ENCODE data around the gene TFB1M. TPM values are rescaled to one million over a fixed set of nuclear protein-coding genes. Genes with fewer than 3 reads are reported as not detected.
"Not testable (repeated sequence)": the region's sequence is repeated elsewhere in the genome, so short reads cannot be mapped to it uniquely, and the experiment has no call there.

The TFB1M gene
- total RNA-seq, 1 donor from 2014 or later, result 39.8 TPM

DNA sequence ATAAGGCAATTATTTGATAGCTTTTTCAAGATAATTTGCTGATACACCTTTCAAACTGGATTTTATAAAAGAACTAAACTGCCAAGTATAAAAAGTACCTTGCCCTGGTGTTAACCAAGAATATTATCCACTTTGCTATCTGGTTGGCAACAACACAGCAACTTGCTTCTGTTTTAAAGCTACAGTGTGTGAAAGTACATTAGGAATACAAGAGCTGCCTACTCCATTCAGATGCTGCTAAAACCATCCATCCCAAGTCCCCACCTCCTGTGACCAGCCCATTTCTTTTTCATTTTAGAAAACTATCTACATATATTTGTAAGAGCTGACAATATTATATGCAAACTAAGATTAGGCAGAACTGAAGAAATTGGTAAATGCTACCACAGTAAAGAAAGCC, 37.6 kb downstream of the TFB1M start:
- intact Hi-C loops (cut with micrococcal nuclease), result no loop called here
- Mint-ChIP-seq H3K27me3 (ENCODE audit: low read depth) (no peaks in the 10 kb centered on the region), H3K4me1 (ENCODE audit: low read depth) (peaks cover 9% of the 10 kb centered on the region), H3K27ac (no peak overlapping the region), H3K36me3 (ENCODE audit: low read depth) (peaks cover 44% of the 10 kb centered on the region), H3K4me3 (ENCODE audit: low read depth) (no peak overlapping the region), H3K9me3 (no peaks in the 10 kb centered on the region)
- DNase-seq (ENCODE audit: low spot score), result no peak

DNA sequence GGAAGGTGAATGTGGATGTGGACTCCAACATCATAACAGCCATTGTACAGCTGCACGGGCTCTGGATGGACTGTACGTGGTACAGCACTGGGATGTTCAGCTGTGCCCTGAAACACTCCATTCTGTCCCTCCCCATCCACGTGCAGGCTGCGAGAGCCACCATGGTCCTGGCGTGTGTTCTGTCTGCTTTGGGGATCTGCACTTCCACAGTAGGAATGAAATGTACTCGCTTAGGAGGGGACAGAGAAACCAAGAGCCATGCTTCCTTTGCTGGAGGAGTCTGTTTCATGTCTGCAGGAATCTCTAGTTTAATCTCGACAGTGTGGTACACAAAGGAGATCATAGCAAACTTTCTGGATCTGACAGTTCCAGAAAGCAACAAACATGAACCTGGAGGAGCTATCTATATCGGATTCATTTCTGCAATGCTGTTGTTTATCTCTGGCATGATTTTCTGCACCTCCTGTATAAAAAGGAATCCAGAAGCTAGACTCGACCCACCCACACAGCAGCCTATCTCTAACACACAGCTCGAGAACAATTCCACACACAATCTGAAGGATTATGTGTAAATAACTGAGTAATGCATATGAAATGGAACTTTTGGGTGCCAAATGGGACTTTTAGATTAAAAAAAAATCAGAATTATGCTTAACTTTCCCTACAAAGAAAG, 38.3 kb downstream of the TFB1M start:
- H3K36me3 Mint-ChIP-seq (ENCODE audit: low read depth), result peaks cover 42% of the 10 kb centered on the region
- H3K4me1 Mint-ChIP-seq (ENCODE audit: low read depth), result peaks cover 11% of the 10 kb centered on the region

DNA sequence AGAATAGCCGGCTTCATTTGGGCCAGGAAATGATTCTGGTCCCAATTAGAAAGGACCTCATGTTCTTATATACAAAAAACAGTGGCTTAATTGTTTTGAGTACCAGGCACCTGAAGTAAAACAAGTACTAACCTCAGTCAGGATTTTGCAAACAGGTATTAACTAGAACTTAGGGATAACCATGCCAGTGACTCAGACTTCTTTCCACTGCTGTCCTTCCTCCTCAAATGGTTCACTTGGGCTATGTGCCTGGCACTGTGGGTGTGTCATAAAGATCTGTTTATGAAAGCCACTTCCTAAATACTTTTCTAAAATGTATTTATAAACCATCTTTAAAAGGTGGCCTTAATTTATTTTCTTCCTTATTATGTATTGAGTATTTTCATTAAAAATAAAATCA, 39.8 kb downstream of the TFB1M start:
- Mint-ChIP-seq H3K4me1 (ENCODE audit: low read depth) (peaks cover 11% of the 10 kb centered on the region), H3K4me3 (ENCODE audit: low read depth) (no peak overlapping the region), H3K36me3 (ENCODE audit: low read depth) (peaks cover 35% of the 10 kb centered on the region), H3K27me3 (ENCODE audit: low read depth) (no peaks in the 10 kb centered on the region), H3K9me3 (no peaks in the 10 kb centered on the region), H3K27ac (no peak overlapping the region)
- intact Hi-C loops (cut with micrococcal nuclease), result no loop called here
- no peak for DNase-seq (ENCODE audit: low spot score)

More for the DNA sequence above, 38.3 kb downstream of the TFB1M start:
- Mint-ChIP-seq H3K4me3 (ENCODE audit: low read depth) (no peak overlapping the region), H3K27me3 (ENCODE audit: low read depth) (no peaks in the 10 kb centered on the region), H3K9me3 (no peaks in the 10 kb centered on the region), H3K27ac (no peak overlapping the region)
- no peak for DNase-seq (ENCODE audit: low spot score)
- intact Hi-C loops (cut with micrococcal nuclease), result no loop called here

DNA sequence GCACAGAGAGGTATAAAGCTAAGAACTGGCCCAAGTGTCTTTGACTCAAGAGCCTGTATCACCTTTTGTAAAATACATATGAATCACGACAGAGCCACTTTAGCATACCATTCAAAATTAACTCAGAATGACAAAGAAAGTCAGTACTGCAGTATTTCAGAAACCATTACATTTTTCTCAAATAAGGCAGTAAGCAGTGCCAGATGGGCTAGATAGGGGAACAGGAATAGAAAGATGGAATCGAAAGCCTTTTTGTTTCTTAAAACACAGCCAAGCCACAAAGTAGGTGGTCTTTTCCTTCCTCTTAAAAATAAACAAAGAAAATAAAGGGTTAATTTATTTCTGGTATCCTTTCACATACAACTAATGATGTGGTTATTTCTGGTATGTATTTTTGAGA, 40.2 kb downstream of the TFB1M start:
- peaks cover 31% of the 10 kb centered on the region for H3K36me3 Mint-ChIP-seq (ENCODE audit: low read depth)
- H3K27me3 Mint-ChIP-seq (ENCODE audit: low read depth), result no peaks in the 10 kb centered on the region
- no peak overlapping the region for H3K4me3 Mint-ChIP-seq (ENCODE audit: low read depth)
- H3K9me3 Mint-ChIP-seq, result no peaks in the 10 kb centered on the region
- no peak for DNase-seq (ENCODE audit: low spot score)
- intact Hi-C loops (cut with micrococcal nuclease), result no loop called here
- no peak overlapping the region for H3K27ac Mint-ChIP-seq
- H3K4me1 Mint-ChIP-seq (ENCODE audit: low read depth), result peaks cover 11% of the 10 kb centered on the region

DNA sequence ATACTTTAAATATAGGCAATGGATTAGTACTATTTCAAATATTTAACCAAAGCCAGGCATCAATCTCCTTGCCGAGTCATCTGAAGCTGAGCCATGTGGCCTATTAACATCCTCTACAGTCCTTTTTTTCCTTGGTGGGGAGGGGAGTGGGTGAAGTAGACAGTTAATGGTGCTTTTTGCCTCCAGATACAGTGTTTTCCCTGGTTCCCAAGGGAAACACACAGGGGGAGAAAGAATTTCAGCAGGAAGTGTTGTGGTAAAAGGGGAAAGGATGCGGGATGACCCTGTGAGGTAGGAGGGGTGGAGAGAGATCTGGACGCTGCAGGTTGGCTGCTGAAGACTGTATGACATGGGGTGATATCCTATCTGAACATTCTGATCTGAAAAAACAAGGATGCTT, 40.9 kb downstream of the TFB1M start:
- no peak overlapping the region for H3K27ac Mint-ChIP-seq
- no peaks in the 10 kb centered on the region for H3K9me3 Mint-ChIP-seq
- DNase-seq (ENCODE audit: low spot score), result no peak
- peaks cover 11% of the 10 kb centered on the region for H3K4me1 Mint-ChIP-seq (ENCODE audit: low read depth)
- intact Hi-C loops (cut with micrococcal nuclease), result no loop called here
- H3K36me3 Mint-ChIP-seq (ENCODE audit: low read depth), result peaks cover 24% of the 10 kb centered on the region
- H3K27me3 Mint-ChIP-seq (ENCODE audit: low read depth), result no peaks in the 10 kb centered on the region
- H3K4me3 Mint-ChIP-seq (ENCODE audit: low read depth), result no peak overlapping the region

DNA sequence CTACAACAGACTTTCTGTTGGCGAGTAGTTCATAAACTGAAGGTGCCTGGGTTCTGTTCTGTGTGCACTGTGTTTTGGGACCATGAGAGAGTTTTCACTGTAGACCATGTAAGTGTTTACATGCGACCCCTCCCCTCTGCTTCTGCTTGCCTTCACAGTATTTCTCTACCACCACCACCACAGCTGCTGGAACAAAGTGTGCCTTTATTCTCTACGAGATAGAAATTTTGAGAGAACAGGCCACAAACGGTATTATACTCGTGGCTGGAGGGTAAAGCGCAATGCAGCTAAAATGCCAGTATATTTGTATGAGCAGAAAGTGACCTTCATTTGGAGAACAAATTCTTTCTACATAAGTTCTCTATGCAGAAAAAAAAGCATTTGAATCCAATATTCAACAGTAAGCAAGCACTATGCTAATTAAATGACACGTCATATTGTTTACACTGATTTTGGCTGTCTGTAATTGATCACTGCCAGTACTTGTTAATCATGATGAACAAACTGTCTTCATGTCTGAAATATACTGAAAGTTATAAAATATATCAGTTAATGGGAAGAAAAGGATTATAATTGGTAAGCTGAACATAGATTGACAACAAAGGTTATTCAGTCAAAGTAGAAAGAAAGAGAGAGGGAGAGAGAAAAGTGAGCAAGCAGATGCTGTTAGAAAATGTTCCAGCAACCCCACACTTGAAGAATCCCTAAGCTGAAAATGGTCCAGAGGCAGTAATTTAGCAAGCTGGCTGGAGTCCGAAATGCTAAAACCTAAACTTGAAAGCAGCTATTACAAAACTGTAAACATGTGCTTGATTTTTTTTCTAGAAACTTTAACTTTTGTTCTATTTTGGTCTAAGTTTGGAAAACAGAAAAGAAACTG, 41.7 kb downstream of the TFB1M start:
- H3K4me1 Mint-ChIP-seq (ENCODE audit: low read depth), result peaks cover 14% of the 10 kb centered on the region
- no peaks in the 10 kb centered on the region for H3K27me3 Mint-ChIP-seq (ENCODE audit: low read depth)
- H3K27ac Mint-ChIP-seq, result no peak overlapping the region
- H3K4me3 Mint-ChIP-seq (ENCODE audit: low read depth), result no peak overlapping the region
- peaks cover 25% of the 10 kb centered on the region for H3K36me3 Mint-ChIP-seq (ENCODE audit: low read depth)
- no peak for DNase-seq (ENCODE audit: low spot score)
- no peaks in the 10 kb centered on the region for H3K9me3 Mint-ChIP-seq
- intact Hi-C loops (cut with micrococcal nuclease), result no loop called here

DNA sequence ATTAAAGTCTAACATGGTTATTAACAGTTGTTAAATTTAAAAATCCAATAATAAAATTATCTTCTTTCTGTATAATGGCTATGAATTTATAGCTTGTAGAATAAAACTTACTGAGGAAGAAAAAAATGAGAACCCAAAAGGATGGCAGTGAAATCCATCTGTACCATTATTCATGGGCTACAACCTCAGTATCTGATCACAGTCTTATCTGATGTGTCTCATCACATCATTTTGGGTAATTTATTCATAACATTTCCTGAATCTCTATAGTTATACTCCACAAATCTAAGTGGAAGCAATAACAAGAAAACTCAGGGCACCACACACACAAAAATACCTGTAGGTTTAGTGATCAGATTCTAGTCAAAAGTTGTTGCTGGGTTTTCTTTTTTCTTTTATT, 43.1 kb downstream of the TFB1M start:
- Mint-ChIP-seq H3K27ac (no peak overlapping the region), H3K36me3 (ENCODE audit: low read depth) (peaks cover 28% of the 10 kb centered on the region), H3K27me3 (ENCODE audit: low read depth) (no peaks in the 10 kb centered on the region), H3K9me3 (no peaks in the 10 kb centered on the region), H3K4me1 (ENCODE audit: low read depth) (peaks cover 12% of the 10 kb centered on the region), H3K4me3 (ENCODE audit: low read depth) (no peak overlapping the region)
- no peak for DNase-seq (ENCODE audit: low spot score)
- intact Hi-C loops (cut with micrococcal nuclease), result no loop called here

DNA sequence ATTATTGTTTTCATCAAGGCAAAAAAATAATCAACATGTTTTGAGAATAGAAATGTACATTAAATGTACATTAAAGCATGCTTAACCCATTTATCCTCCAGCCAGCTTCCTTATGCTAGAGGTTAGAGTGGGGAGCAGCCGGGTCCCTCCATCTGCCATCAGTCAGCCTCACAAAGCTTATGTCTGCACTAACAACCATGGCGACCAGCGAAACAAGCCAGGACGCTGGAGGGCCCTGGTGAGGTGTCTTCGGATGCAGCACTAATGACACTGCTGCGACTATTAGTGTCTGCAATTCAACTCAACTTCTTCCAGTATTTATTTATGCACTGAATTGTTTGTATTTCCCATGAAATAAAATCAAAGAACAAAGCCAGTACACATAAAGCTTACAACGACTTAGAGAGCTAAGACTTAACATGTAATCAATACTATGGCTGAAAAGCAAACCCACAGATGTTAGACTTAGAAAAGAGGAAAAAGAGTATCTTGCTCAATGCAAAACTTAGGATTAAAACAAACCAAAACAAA, 43.7 kb downstream of the TFB1M start:
- H3K36me3 Mint-ChIP-seq (ENCODE audit: low read depth), result peaks cover 28% of the 10 kb centered on the region
- peaks cover 12% of the 10 kb centered on the region for H3K4me1 Mint-ChIP-seq (ENCODE audit: low read depth)
- no peaks in the 10 kb centered on the region for H3K27me3 Mint-ChIP-seq (ENCODE audit: low read depth)
- H3K4me3 Mint-ChIP-seq (ENCODE audit: low read depth), result no peak overlapping the region
- no peak overlapping the region for H3K27ac Mint-ChIP-seq
- intact Hi-C loops (cut with micrococcal nuclease), result no loop called here
- H3K9me3 Mint-ChIP-seq, result no peaks in the 10 kb centered on the region
- no peak for DNase-seq (ENCODE audit: low spot score)

DNA sequence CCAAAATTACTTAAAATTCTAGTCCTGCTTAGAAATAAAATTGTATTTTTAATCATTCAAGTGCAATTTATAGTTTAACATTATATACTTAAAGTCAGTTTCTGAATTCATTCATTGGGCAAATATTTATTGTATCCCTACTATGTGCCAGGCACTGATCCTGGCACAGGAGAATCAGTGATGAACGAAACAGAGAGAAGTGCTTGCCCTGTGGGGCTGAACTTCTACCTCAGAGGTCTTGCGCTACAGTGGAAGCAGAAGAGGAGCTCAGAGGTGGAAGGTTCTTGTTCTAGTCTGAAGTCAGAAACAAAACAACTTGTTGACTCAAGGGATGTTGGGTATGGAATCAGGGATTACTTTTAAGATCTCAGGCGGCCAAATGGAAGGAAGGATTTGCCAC, 44.5 kb downstream of the TFB1M start:
- Mint-ChIP-seq H3K4me3 (ENCODE audit: low read depth) (no peak overlapping the region), H3K27me3 (ENCODE audit: low read depth) (no peaks in the 10 kb centered on the region), H3K4me1 (ENCODE audit: low read depth) (peaks cover 12% of the 10 kb centered on the region), H3K27ac (no peak overlapping the region), H3K9me3 (no peaks in the 10 kb centered on the region), H3K36me3 (ENCODE audit: low read depth) (peaks cover 30% of the 10 kb centered on the region)
- intact Hi-C loops (cut with micrococcal nuclease), result loop anchor here (5.0 kb wide), 1 partner anchor 92 kb away; no protein-coding TSS in a partner anchor
- DNase-seq (ENCODE audit: low spot score), result no peak

DNA sequence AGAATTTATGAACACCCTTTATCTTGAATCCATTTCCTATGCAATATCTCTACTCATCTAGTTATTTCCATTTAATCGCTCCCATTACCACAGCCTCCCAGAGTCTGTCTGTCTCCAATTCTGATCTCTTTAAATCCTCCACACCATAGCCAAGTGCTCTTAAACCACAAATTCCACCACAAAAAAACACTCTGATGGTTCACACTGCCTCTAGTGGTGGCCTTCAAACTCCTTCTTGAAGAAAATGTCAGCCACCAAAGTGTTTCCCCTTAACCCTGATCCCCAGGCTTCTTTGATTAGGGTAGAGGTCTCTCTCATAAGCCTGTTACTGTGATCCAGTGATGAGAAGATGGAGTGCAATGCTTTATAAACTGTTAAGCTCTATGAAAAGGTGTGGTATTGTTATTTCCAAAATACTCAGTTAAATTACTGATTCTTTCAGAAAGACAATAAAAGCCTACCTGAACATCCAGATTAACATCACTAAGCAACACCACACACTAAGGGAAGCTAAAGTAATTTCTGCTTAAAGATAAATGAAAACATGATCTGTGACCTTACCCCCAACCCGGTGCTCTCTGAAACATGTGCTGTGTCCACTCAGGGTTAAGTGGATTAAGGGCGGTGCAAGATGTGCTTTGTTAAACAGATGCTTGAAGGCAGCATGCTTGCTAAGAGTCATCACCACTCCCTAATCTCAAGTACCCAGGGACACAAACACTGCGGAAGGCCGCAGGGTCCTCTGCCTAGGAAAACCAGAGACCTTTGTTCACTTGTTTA, 46.0 kb downstream of the TFB1M start:
- intact Hi-C loops (cut with micrococcal nuclease), result loop anchor here (5.0 kb wide), 1 partner anchor 91 kb away; no protein-coding TSS in a partner anchor
- Mint-ChIP-seq H3K36me3 (ENCODE audit: low read depth) (peaks cover 30% of the 10 kb centered on the region), H3K4me1 (ENCODE audit: low read depth) (peaks cover 11% of the 10 kb centered on the region)
- H3K27ac Mint-ChIP-seq; H3K27me3 Mint-ChIP-seq (ENCODE audit: low read depth); H3K9me3 Mint-ChIP-seq; DNase-seq (ENCODE audit: low spot score); H3K4me3 Mint-ChIP-seq (ENCODE audit: low read depth): not testable (repeated sequence)

DNA sequence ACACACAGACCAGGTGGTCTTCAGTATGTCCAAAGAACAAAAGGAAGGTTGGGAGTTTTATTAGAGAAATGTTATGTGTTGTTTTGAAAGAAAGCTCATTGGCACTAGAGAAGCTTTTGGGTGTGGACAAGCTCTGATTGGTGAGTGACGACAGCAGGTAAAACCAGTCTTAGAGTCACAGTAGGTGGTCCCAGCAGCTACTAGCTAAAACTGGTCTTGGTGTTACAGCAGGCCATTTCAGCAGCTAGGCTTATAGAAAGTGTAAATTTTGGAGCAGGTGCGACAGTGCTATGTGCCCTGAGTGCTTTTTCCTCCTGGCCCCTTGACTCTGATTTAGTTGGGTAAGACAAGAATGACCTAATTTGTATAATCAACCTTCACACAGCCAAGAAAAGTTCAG, 46.9 kb downstream of the TFB1M start:
- H3K4me1 Mint-ChIP-seq (ENCODE audit: low read depth), result peaks cover 9% of the 10 kb centered on the region
- no peak overlapping the region for H3K27ac Mint-ChIP-seq
- H3K4me3 Mint-ChIP-seq (ENCODE audit: low read depth), result no peak overlapping the region
- no peaks in the 10 kb centered on the region for H3K9me3 Mint-ChIP-seq
- intact Hi-C loops (cut with micrococcal nuclease), result loop anchor here (5.0 kb wide), 1 partner anchor 90 kb away; no protein-coding TSS in a partner anchor
- no peaks in the 10 kb centered on the region for H3K27me3 Mint-ChIP-seq (ENCODE audit: low read depth)
- no peak for DNase-seq (ENCODE audit: low spot score)
- peaks cover 25% of the 10 kb centered on the region for H3K36me3 Mint-ChIP-seq (ENCODE audit: low read depth)

DNA sequence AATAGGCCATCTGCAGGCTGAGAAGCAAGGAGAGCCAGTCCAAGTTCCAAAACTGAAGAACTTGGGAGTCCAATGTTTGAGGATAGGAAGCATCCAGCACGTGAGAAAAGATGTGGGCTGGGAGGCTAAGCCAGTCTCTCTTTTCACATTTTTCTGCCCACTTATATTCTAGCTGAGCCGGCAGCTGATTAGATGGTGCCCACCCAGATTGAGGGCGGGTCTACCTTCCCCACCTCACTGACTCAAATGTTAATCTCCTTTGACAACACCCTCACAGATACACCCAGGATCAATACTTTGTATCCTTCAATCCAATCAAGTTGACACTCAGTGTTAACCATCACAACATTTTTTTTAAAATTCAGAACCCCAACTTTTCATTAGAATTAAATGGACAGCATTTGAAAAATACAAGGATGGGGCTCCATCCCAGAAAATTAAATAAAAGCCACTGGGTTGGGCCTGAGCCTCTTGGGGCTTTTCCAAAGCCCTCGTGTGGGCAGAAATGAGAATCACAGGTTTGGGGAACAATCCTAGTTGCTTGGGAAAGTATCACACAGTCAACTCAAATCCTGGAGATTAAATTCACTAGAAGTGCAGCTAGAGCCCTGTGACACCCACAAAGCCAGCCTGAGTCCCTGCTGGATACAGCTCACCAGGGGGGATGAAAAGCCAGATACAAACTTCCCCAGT, 48.3 kb downstream of the TFB1M start:
- Mint-ChIP-seq H3K36me3 (ENCODE audit: low read depth) (peaks cover 24% of the 10 kb centered on the region), H3K4me1 (ENCODE audit: low read depth) (peaks cover 19% of the 10 kb centered on the region), H3K27ac (no peak overlapping the region), H3K4me3 (ENCODE audit: low read depth) (no peak overlapping the region), H3K27me3 (ENCODE audit: low read depth) (no peaks in the 10 kb centered on the region), H3K9me3 (no peaks in the 10 kb centered on the region)
- no peak for DNase-seq (ENCODE audit: low spot score)
- intact Hi-C loops (cut with micrococcal nuclease), result loop anchor here (5.0 kb wide), 1 partner anchor 89 kb away; no protein-coding TSS in a partner anchor

Measured in activated T-helper 2 cell treated with anti-CD3 and anti-CD28 coated beads, Interferon-gamma antibody, Interleukin-2, Interleukin-4, amounts not matched to agents 10 μg/mL and 5 μg/mL and 100 μg/mL, durations not matched to agents 14 hours and 24 hours and 36 hours (primary cell).